Mesenchymal stem cell (in vitro differentiated cells and primary cell): ENCODE measurements around the gene VPS37C.

Experiments used
- DNase-seq: peaks from one replicate; pipeline ENCODE4 v3.0.0-alpha.2; 2013
- H2AFZ ChIP-seq: one replicate; pipeline ENCODE4 v1.6.1; 2013; ENCODE audit warnings: low read depth, mild to moderate bottlenecking, control low read depth, inconsistent platforms, low read length, moderate library complexity
- H2AK5ac ChIP-seq: 2 replicates; pipeline ENCODE4 v1.6.1; 2013; ENCODE audit warnings: low read length, moderate library complexity, mild to moderate bottlenecking, inconsistent platforms; ENCODE audit not compliant: severe bottlenecking
- H2BK120ac ChIP-seq: one replicate; pipeline ENCODE4 v1.6.1; 2013; ENCODE audit warnings: low read depth, mild to moderate bottlenecking, inconsistent platforms, low read length, moderate library complexity
- H2BK12ac ChIP-seq, 2 experiments: one replicate each; pipeline ENCODE4 v1.6.1; 2013; ENCODE audit warnings: inconsistent platforms in 2 of 2, low read length in 2 of 2, mild to moderate bottlenecking in 2 of 2, moderate library complexity in 2 of 2, control low read depth in 1 of 2
- H2BK15ac ChIP-seq: one replicate; pipeline ENCODE4 v1.6.1; 2013; ENCODE audit warnings: mild to moderate bottlenecking, low read depth, inconsistent platforms; ENCODE audit not compliant: poor library complexity, severe bottlenecking
- H2BK5ac ChIP-seq: 2 replicates; pipeline ENCODE4 v1.6.1; 2013; ENCODE audit warnings: low read depth, mild to moderate bottlenecking, low read length, control low read depth, inconsistent platforms; ENCODE audit not compliant: poor library complexity, severe bottlenecking
- H3K14ac ChIP-seq, 2 experiments: one replicate each; pipeline ENCODE4 v1.6.1; 2013; ENCODE audit warnings: inconsistent platforms in 2 of 2, low read length in 2 of 2, control low read depth in 1 of 2, mild to moderate bottlenecking in 1 of 2, moderate library complexity in 1 of 2
- H3K18ac ChIP-seq, 2 experiments: one replicate each; pipeline ENCODE4 v1.6.1; 2013; ENCODE audit warnings: inconsistent platforms in 2 of 2, low read length in 2 of 2, control low read depth in 1 of 2, low read depth in 1 of 2, mild to moderate bottlenecking in 1 of 2
- H3K23ac ChIP-seq, 2 experiments: one replicate each; pipeline ENCODE4 v1.6.1; 2013; ENCODE audit warnings: inconsistent platforms in 2 of 2, low read length in 2 of 2, mild to moderate bottlenecking in 2 of 2, moderate library complexity in 2 of 2, control low read depth in 1 of 2
- H3K27ac ChIP-seq: 2 replicates; pipeline ENCODE4 v1.5.1; 2013; ENCODE audit warnings: mild to moderate bottlenecking, moderate library complexity, low read length, control low read depth, inconsistent platforms; ENCODE audit not compliant: poor library complexity, severe bottlenecking
- H3K27me3 ChIP-seq, 2 experiments: 2 replicates each; pipeline versions ENCODE4 v1.6.1 to v1.7.0; 2013; ENCODE audit warnings: low read length in 2 of 2, mild to moderate bottlenecking in 2 of 2, moderate library complexity in 2 of 2, control low read depth in 1 of 2, inconsistent platforms in 1 of 2; ENCODE audit not compliant: control insufficient read depth in 1 of 2, insufficient read depth in 1 of 2
- H3K36me3 ChIP-seq, 2 experiments: 2 replicates each; pipeline versions ENCODE4 v1.6.1 to v1.7.0; 2013; ENCODE audit warnings: low read length in 2 of 2, control low read depth in 1 of 2, inconsistent platforms in 1 of 2, low read depth in 1 of 2, mild to moderate bottlenecking in 1 of 2; ENCODE audit not compliant: insufficient read depth in 2 of 2, control insufficient read depth in 1 of 2
- H3K4ac ChIP-seq, 2 experiments: one replicate each; pipeline ENCODE4 v1.6.1; 2013; ENCODE audit warnings: inconsistent platforms in 2 of 2, low read length in 2 of 2, mild to moderate bottlenecking in 2 of 2, moderate library complexity in 2 of 2, control low read depth in 1 of 2, low read depth in 1 of 2
- H3K4me1 ChIP-seq: 2 replicates; pipeline ENCODE4 v1.6.1; 2013; ENCODE audit warnings: low read depth, low read length, control low read depth; ENCODE audit not compliant: control insufficient read depth, insufficient read depth
- H3K4me2 ChIP-seq: 2 replicates; pipeline ENCODE4 v1.6.1; 2013; ENCODE audit warnings: low read length, mild to moderate bottlenecking, inconsistent platforms; ENCODE audit not compliant: poor library complexity, severe bottlenecking
- H3K4me3 ChIP-seq, 2 experiments: 2 replicates each; pipeline versions ENCODE4 v1.5.1 to v1.7.0; 2013; ENCODE audit warnings: low read length in 2 of 2, mild to moderate bottlenecking in 2 of 2, control low read depth in 1 of 2, low read depth in 1 of 2; ENCODE audit not compliant: insufficient read depth in 1 of 2
- H3K79me1 ChIP-seq: replicated peaks from 2 replicates; pipeline ENCODE4 v1.6.1; 2013; ENCODE audit warnings: mild to moderate bottlenecking, control low read depth, low read length, inconsistent platforms; ENCODE audit not compliant: poor library complexity, severe bottlenecking
- H3K9ac ChIP-seq: 2 replicates; pipeline ENCODE4 v1.7.0; 2013; ENCODE audit warnings: mild to moderate bottlenecking, low read length, moderate library complexity
- H3K9me3 ChIP-seq: 2 replicates; pipeline ENCODE4 v1.7.0; 2013; ENCODE audit warnings: mild to moderate bottlenecking, low read length; ENCODE audit not compliant: control insufficient read depth
- H4K8ac ChIP-seq: one replicate; pipeline ENCODE4 v1.6.1; 2013; ENCODE audit warnings: inconsistent platforms, mild to moderate bottlenecking, low read length, moderate library complexity
- H4K91ac ChIP-seq: one replicate; pipeline ENCODE4 v1.6.1; 2013; ENCODE audit warnings: mild to moderate bottlenecking, low read length, inconsistent platforms
- WGBS: methylation state at CpG from one replicate; pipeline ENCODE4 v1.1.7; 2013; ENCODE audit warnings: mixed read lengths; 5-methylcytosine and 5-hydroxymethylcytosine counted together

VPS37C gene

DNA sequence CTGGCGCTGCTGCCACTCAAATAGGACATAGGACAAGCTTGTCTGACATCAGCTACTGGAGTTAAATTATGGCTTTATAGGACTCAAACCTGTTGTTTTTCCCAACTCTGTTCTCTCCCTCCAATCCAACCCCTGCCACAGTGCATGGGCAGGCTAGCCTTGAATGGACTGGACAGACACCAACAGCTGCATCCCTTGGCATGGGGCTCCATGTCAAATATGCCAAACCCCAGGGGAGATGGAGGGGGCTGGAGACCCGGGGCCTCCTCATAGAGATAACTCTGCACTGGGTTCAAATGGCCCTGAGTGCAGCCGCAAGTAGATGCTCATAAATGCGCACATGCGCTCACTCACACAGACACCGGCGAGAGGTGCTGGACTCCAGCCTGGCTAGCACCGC, 30.0 kb downstream of the VPS37C start:
- Histone ChIP-seq H4K91ac (peak overlapping the region; percentile 18), H3K18ac (no peak overlapping the region), H3K36me3 (peaks cover 32 to 59% of the 10 kb centered on the region in 2 experiments), H2BK15ac (peak overlapping the region; percentile 83), H2AFZ (no peak overlapping the region), H3K14ac (no peak overlapping the region), H3K4me2 (no peak overlapping the region), H3K4me1 (peaks cover 12% of the 10 kb centered on the region), H2BK12ac (peak overlapping the region in 1 of 2 experiments; percentile 10), H3K27me3 (peaks cover 0 to 2% of the 10 kb centered on the region in 2 experiments), H2BK120ac (peak overlapping the region; percentile 12), H3K4me3 (no peak overlapping the region), H3K4ac (no peak overlapping the region), H3K79me1 (peaks cover 26% of the 10 kb centered on the region), H2BK5ac (no peak overlapping the region), H3K27ac (no peak overlapping the region), H4K8ac (no peak overlapping the region), H3K23ac (no peak overlapping the region), H2AK5ac (no peak overlapping the region), H3K9me3 (no peaks in the 10 kb centered on the region), H3K9ac (no peak overlapping the region)
- DNase-seq = no peak
- WGBS = 99% methylated on average over 8 of the region's 8 CpGs

DNA sequence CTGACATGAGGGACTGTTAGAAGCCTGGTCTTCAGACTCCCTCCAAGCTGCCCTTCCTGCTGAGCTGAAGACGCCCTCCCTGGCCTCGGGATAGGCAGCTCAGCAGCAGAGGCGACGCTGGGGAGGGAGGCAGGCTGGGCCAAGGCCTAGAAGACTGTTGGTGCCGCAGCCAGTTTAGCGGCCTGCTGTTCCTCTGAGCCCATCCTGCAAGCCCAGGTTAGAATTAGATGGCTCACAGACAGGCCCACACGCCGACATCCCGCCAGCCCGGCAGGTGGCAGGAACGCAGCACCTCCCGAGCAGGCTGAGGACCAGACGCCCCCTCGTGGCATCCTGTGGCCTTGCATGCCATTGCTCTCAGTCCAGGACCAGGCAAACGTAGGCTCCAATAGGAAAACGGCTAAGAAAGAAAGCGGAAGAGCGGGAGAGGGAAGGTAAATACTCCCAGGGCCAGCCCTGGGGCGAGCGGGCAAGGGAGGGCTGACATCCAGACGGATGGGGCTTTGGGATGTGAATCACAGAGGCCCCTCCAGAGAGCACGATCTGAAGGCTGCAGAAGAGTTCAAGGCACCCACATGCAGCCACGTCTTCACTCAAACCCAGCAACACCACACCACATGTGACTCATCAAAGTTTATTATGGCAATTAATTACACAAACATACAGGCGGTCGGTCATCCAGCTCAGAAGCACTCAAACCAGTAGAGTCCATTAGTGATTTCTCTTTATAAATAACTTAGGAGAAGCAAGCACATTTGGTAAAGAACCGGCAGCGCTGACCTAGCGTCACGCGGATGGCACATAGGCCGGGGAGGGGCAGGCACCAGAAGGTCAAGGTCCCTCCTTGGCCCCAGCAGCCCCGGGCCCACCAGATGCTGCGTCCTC, 31.3 kb downstream of the VPS37C start:
- peak overlapping the region; percentile 38 to 55 for H3K18ac ChIP-seq
- peak; percentile 97 for DNase-seq
- H2BK15ac ChIP-seq = peak overlapping the region; percentile 75
- peak overlapping the region in 1 of 2 experiments; percentile 56 for H3K4me3 ChIP-seq
- H3K4me2 ChIP-seq = peak overlapping the region; percentile 46
- WGBS = 15% methylated on average over 32 of the region's 33 CpGs
- H3K79me1 ChIP-seq = peaks cover 20% of the 10 kb centered on the region
- peak overlapping the region; percentile 74 for H3K9ac ChIP-seq
- no peak overlapping the region for H2BK120ac ChIP-seq
- H3K14ac ChIP-seq = peak overlapping the region in 1 of 2 experiments; percentile 3
- H3K27ac ChIP-seq = peak overlapping the region; percentile 48
- H4K8ac ChIP-seq = peak overlapping the region; percentile 69
- peak overlapping the region; percentile 56 for H4K91ac ChIP-seq
- peaks cover 32 to 53% of the 10 kb centered on the region in 2 experiments for H3K36me3 ChIP-seq
- no peak overlapping the region for H2BK5ac ChIP-seq
- peaks cover 21% of the 10 kb centered on the region for H3K4me1 ChIP-seq
- H2BK12ac ChIP-seq = peak overlapping the region in 1 of 2 experiments; percentile 0
- no peak overlapping the region for H2AK5ac ChIP-seq
- H3K4ac ChIP-seq = no peak overlapping the region
- no peaks in the 10 kb centered on the region for H3K9me3 ChIP-seq
- H3K27me3 ChIP-seq = peaks cover 12 to 15% of the 10 kb centered on the region in 2 experiments
- peak overlapping the region; percentile 21 for H2AFZ ChIP-seq
- H3K23ac ChIP-seq = no peak overlapping the region

GRCh38 chr11:61128947-61129638, 32.1 kb downstream of the VPS37C start:
- Histone ChIP-seq H2BK5ac (no peak overlapping the region), H3K4me1 (peaks cover 25% of the 10 kb centered on the region), H3K23ac (no peak overlapping the region), H3K79me1 (peaks cover 13% of the 10 kb centered on the region), H3K27ac (no peak overlapping the region), H3K18ac (peak overlapping the region in 1 of 2 experiments; percentile 14), H4K8ac (peak overlapping the region; percentile 1), H3K4ac (no peak overlapping the region), H4K91ac (peak overlapping the region; percentile 22), H3K14ac (peak overlapping the region in 1 of 2 experiments; percentile 78), H3K4me3 (no peak overlapping the region), H3K9ac (peak overlapping the region; percentile 26), H2BK120ac (no peak overlapping the region), H2BK12ac (peak overlapping the region in 1 of 2 experiments; percentile 0), H2AK5ac (no peak overlapping the region), H2AFZ (no peak overlapping the region), H3K36me3 (peaks cover 26 to 45% of the 10 kb centered on the region in 2 experiments), H3K9me3 (no peaks in the 10 kb centered on the region), H3K4me2 (no peak overlapping the region), H3K27me3 (peaks cover 20 to 23% of the 10 kb centered on the region in 2 experiments), H2BK15ac (no peak overlapping the region)
- no peak for DNase-seq
- 87% methylated on average over 18 of the region's 18 CpGs for WGBS

DNA sequence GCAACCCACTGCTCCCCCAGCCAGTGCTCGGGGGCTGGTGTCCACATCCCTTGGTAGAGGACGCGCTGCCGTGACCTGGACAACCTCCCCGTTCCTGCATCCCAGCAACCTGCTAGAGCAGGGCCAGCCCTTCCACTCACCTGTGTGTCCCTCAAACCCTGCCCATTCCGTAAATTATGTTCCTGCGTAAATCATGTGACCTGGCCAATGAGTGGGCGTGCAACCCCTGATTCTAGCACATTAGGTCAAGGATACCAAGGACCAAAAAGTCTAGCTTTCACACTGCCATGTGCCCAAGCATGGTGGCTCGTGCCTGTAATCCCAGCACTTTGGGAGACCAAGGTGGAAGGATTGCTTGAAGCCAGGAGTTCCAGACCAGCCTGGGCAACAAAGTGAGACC, 33.2 kb downstream of the VPS37C start:
- no peak overlapping the region for H2BK120ac ChIP-seq
- no peak overlapping the region for H3K14ac ChIP-seq
- no peak overlapping the region for H4K8ac ChIP-seq
- H3K4me1 ChIP-seq = peaks cover 25% of the 10 kb centered on the region
- H3K36me3 ChIP-seq = peaks cover 15 to 35% of the 10 kb centered on the region in 2 experiments
- H2BK5ac ChIP-seq = no peak overlapping the region
- no peak overlapping the region for H2AFZ ChIP-seq
- no peak overlapping the region for H3K18ac ChIP-seq
- no peak overlapping the region for H3K23ac ChIP-seq
- no peak overlapping the region for H3K27ac ChIP-seq
- H3K4me2 ChIP-seq = no peak overlapping the region
- no peak for DNase-seq
- H3K4me3 ChIP-seq = no peak overlapping the region
- H2AK5ac ChIP-seq = no peak overlapping the region
- no peak overlapping the region for H2BK12ac ChIP-seq
- H3K9me3 ChIP-seq = no peaks in the 10 kb centered on the region
- no peak overlapping the region for H3K4ac ChIP-seq
- no peak overlapping the region for H2BK15ac ChIP-seq
- peaks cover 22 to 28% of the 10 kb centered on the region in 2 experiments for H3K27me3 ChIP-seq
- peaks cover 6% of the 10 kb centered on the region for H3K79me1 ChIP-seq
- no peak overlapping the region for H4K91ac ChIP-seq
- H3K9ac ChIP-seq = no peak overlapping the region
- WGBS = 77% methylated on average over 9 of the region's 9 CpGs
